Measurements from ENCODE around the gene RNF130. TPM values are rescaled to one million over a fixed set of nuclear protein-coding genes. Genes with fewer than 3 reads are reported as not detected.
"Not testable (repeated sequence)": the region's sequence is repeated elsewhere in the genome, so short reads cannot be mapped to it uniquely, and the experiment has no call there.

Gene RNF130
- total and polyA plus RNA-seq, 4 donors = 75.9 to 123 (median 90.8) TPM

- ATAC-seq (ENCODE audit: insufficient read depth, low FRiP score) (no peak), DNase-seq (no peak)
- no peaks in the 10 kb centered on the region for H3K27me3 ChIP-seq (ENCODE audit: control insufficient read depth in 3 of 3, insufficient read depth in 3 of 3, low read length in 2 of 3)
- H3K4me1 ChIP-seq (ENCODE audit: control insufficient read depth in 5 of 5, insufficient read depth in 5 of 5, low read length in 5 of 5) = peaks cover 0 to 5% (median 0%) of the 10 kb centered on the region in 5 donors
- H3K9me3 ChIP-seq (ENCODE audit: control insufficient read depth in 4 of 4, insufficient read depth in 3 of 4, low read length in 3 of 4) = peaks cover 0 to 3% (median 0%) of the 10 kb centered on the region in 4 donors
- no peak for TF ChIP-seq CTCF (IDR thresholded peaks at IDR 0.05; ENCODE audit: control extremely low read depth, extremely low read depth)
- H3K36me3 ChIP-seq (ENCODE audit: control insufficient read depth in 4 of 4, insufficient read depth in 4 of 4, low read length in 4 of 4) = peaks cover 0 to 9% (median 7%) of the 10 kb centered on the region in 4 donors
- H3K4me3 ChIP-seq = no peak overlapping the region
- 97% methylated on average over 12 of the region's 12 CpGs for WGBS, 2 donors
- H3K27ac ChIP-seq (ENCODE audit: low read depth in 1 of 2, low read length in 1 of 2) = no peak overlapping the region
- H3K9ac ChIP-seq (ENCODE audit: insufficient read depth in 1 of 2, low read length in 2 of 2) = no peak overlapping the region
Observed at GRCh38 chr5:180021900-180022299, 49.7 kb downstream of the RNF130 start.

DNA sequence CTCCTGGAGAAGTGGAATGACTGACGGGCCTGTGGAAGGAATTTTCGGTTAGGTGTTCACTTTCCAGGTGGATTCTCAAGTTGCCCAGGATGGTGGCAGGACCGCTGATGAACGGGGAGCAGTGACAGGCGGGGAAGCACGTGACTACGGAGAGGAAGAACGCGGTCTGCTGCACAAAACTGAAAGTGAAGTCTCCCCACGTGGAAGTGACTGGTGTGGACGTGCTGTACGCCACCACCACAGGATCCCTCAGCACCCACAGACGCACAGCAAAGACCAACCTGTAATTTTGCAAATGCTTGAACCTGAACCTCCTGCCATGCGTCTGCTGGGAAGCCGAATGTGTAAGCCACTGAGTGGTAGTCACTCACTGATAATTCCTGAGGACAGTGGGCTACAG, 51.4 kb downstream of the RNF130 start:
- Histone ChIP-seq H3K4me3 (no peak overlapping the region), H3K4me1 (ENCODE audit: control insufficient read depth in 5 of 5, insufficient read depth in 5 of 5, low read length in 5 of 5) (peaks cover 0 to 5% (median 0%) of the 10 kb centered on the region in 5 donors), H3K9me3 (ENCODE audit: control insufficient read depth in 4 of 4, insufficient read depth in 3 of 4, low read length in 3 of 4) (peaks cover 0 to 3% (median 0%) of the 10 kb centered on the region in 4 donors), H3K27ac (ENCODE audit: low read depth in 1 of 2, low read length in 1 of 2) (no peak overlapping the region), H3K9ac (ENCODE audit: insufficient read depth in 1 of 2, low read length in 2 of 2) (no peak overlapping the region), H3K27me3 (ENCODE audit: control insufficient read depth in 3 of 3, insufficient read depth in 3 of 3, low read length in 2 of 3) (no peaks in the 10 kb centered on the region), H3K36me3 (ENCODE audit: control insufficient read depth in 4 of 4, insufficient read depth in 4 of 4, low read length in 4 of 4) (peaks cover 0 to 9% (median 7%) of the 10 kb centered on the region in 4 donors)
- no peak for TF ChIP-seq CTCF (IDR thresholded peaks at IDR 0.05; ENCODE audit: control extremely low read depth, extremely low read depth)
- 78 to 87% methylated on average over 15 of the region's 15 CpGs for WGBS, 2 donors
- no peak for ATAC-seq (ENCODE audit: insufficient read depth, low FRiP score)
- no peak for DNase-seq

GRCh38 chr5:180018347-180019060, 53.1 kb downstream of the RNF130 start:
- 91 to 94% methylated on average over 5 of the region's 5 CpGs for WGBS, 2 donors
- Histone ChIP-seq H3K27ac (ENCODE audit: low read depth in 1 of 2, low read length in 1 of 2) (no peak overlapping the region), H3K4me1 (ENCODE audit: control insufficient read depth in 5 of 5, insufficient read depth in 5 of 5, low read length in 5 of 5) (peaks cover 0 to 6% (median 0%) of the 10 kb centered on the region in 5 donors), H3K9me3 (ENCODE audit: control insufficient read depth in 4 of 4, insufficient read depth in 3 of 4, low read length in 3 of 4) (peaks cover 0 to 3% (median 0%) of the 10 kb centered on the region in 4 donors), H3K4me3 (no peak overlapping the region), H3K36me3 (ENCODE audit: control insufficient read depth in 4 of 4, insufficient read depth in 4 of 4, low read length in 4 of 4) (peaks cover 0 to 5% (median 3%) of the 10 kb centered on the region in 4 donors), H3K27me3 (ENCODE audit: control insufficient read depth in 3 of 3, insufficient read depth in 3 of 3, low read length in 2 of 3) (no peaks in the 10 kb centered on the region), H3K9ac (ENCODE audit: insufficient read depth in 1 of 2, low read length in 2 of 2) (no peak overlapping the region)
- DNase-seq = no peak
- no peak for TF ChIP-seq CTCF (IDR thresholded peaks at IDR 0.05; ENCODE audit: control extremely low read depth, extremely low read depth)
- no peak for ATAC-seq (ENCODE audit: insufficient read depth, low FRiP score)

- 90 to 100% methylated on average over 1 of the region's 1 CpG for WGBS, 2 donors
- H3K9ac ChIP-seq (ENCODE audit: insufficient read depth in 1 of 2, low read length in 2 of 2); H3K36me3 ChIP-seq (ENCODE audit: control insufficient read depth in 4 of 4, insufficient read depth in 4 of 4, low read length in 4 of 4); ATAC-seq (ENCODE audit: insufficient read depth, low FRiP score); H3K27me3 ChIP-seq (ENCODE audit: control insufficient read depth in 3 of 3, insufficient read depth in 3 of 3, low read length in 2 of 3); H3K4me3 ChIP-seq; DNase-seq; H3K9me3 ChIP-seq (ENCODE audit: control insufficient read depth in 4 of 4, insufficient read depth in 3 of 4, low read length in 3 of 4); H3K4me1 ChIP-seq (ENCODE audit: control insufficient read depth in 5 of 5, insufficient read depth in 5 of 5, low read length in 5 of 5); H3K27ac ChIP-seq (ENCODE audit: low read depth in 1 of 2, low read length in 1 of 2): not testable (repeated sequence)
Observed at GRCh38 chr5:180015523-180015922, 56.0 kb downstream of the RNF130 start.
